ENCODE results near the gene EEF1AKMT4.

GRCh38 chr3:184272269-184272668 lies 22.8 kb downstream of the EEF1AKMT4 start:
- TF ChIP-seq CTCF (conservative IDR thresholded peaks at IDR 0.05), result no peak
- TF ChIP-seq EZH2 (IDR thresholded peaks at IDR 0.05; ENCODE audit: low read depth), result no peak

All from PC-9 (cell line).